ENCODE results near the gene CPLX3.

The CPLX3 gene

DNA sequence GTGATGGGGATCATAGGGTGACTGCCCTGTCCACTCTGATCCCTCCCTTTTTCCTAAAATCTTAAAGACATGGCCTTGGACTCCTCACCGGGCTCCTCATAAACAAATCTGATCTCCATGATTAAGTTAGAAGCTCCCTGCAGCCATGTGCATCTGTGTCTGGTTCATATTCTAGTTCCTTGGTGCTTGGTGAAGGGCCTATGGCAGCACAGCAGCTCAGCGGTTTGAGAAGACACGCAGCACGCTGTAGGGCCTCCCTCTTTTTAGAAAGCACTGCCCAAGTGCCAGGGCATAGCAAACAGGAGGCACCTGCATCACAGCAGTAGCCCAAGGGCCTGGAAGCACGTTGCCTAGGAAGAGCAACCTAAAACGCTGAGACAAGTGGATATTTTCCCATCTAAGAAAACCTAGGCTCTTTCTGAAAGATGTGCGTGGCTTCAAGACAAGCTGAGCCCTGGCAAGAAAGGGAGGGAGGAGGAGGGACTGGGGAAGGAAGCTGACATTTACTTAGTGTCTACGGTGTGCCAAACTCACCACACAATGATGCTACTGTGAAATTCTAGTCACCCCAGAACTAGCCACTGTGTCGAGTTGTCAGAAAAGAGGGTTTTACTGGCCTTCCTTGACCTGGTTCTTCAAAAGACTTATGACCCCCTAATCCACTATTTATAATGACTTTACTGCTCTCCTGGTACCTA lies 31.4 kb downstream of the CPLX3 start:
- Histone ChIP-seq H3K4me2 (ENCODE audit: low read length) (no peak overlapping the region), H3K4me3 (ENCODE audit: low read length) (no peak overlapping the region), H3K9ac (ENCODE audit: low read depth, low read length) (no peak overlapping the region), H3K4me1 (ENCODE audit: control insufficient read depth, insufficient read depth, low read length) (no peaks in the 10 kb centered on the region), H3K9me3 (replicated peaks; ENCODE audit: low read length) (no peaks in the 10 kb centered on the region), H3K36me3 (ENCODE audit: insufficient read depth, low read length) (peaks cover 26% of the 10 kb centered on the region), H3K27me3 (ENCODE audit: control insufficient read depth, insufficient read depth, low read length) (no peaks in the 10 kb centered on the region)

DNA sequence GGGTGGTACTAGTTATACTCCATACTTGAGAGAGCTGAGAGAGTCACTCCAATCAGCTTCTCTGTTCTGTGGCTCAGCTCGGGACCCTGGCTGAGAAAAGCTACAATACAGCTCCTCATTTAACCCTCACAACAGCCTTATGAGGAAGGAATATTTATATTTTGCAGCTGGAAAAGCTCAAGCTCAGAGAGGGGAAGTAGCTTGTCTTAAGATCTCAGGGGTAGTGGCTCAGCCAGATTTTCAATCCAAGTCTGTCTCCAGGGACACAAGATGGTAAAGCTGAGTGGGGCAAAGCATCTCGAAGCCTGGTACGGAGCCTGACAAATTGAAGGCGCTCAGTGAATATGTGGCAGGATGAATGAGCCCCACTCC lies 31.9 kb downstream of the CPLX3 start:
- Histone ChIP-seq H3K4me2 (ENCODE audit: low read length) (no peak overlapping the region), H3K36me3 (ENCODE audit: insufficient read depth, low read length) (peaks cover 21% of the 10 kb centered on the region), H3K4me1 (ENCODE audit: control insufficient read depth, insufficient read depth, low read length) (peaks cover 3% of the 10 kb centered on the region), H3K9ac (ENCODE audit: low read depth, low read length) (no peak overlapping the region), H3K27me3 (ENCODE audit: control insufficient read depth, insufficient read depth, low read length) (no peaks in the 10 kb centered on the region), H3K4me3 (ENCODE audit: low read length) (no peak overlapping the region), H3K9me3 (replicated peaks; ENCODE audit: low read length) (no peaks in the 10 kb centered on the region)

DNA sequence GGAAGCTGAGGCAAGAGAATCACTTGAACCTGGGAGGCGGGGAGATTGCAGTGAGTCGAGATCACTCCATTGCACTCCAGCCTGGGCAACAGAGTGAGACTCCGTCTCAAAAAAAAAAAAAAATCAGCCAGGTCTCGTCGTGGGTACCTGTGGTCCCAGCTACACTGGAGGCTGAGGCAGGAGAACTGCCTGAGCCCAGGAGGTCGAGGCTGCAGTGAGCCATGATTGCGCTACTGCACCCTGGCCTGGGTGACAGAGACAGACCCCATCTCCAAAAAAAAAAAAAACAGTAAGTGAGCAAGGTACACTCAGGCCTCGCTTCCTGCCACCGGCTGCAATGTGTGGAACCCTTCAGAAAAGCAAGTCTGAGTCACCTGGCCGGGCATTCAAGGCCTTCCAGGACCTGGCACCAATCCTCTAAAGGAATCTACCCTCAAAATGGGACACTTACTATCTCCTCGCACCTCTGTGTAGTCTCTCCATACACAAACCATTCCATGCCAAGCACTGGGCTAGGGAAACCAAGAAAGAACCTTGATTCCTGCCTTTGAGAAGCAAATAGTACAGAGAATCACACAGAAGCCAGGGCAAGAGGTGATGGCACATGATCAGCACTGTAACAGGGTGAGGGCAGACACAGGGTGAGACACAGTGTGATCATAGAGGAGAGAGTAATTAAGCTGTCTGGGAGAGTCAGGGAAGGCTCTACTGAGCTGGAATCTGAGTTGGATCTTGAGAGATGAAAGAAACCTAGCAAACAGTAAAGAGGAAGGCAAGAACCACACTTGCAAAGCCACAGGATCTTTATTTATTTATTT lies 37.0 kb downstream of the CPLX3 start:
- no peaks in the 10 kb centered on the region for H3K27me3 ChIP-seq (ENCODE audit: control insufficient read depth, insufficient read depth, low read length)
- peaks cover 9% of the 10 kb centered on the region for H3K36me3 ChIP-seq (ENCODE audit: insufficient read depth, low read length)
- H3K4me1 ChIP-seq (ENCODE audit: control insufficient read depth, insufficient read depth, low read length): peaks cover 17% of the 10 kb centered on the region
- no peaks in the 10 kb centered on the region for H3K9me3 ChIP-seq (replicated peaks; ENCODE audit: low read length)
- H3K4me3 ChIP-seq (ENCODE audit: low read length): no peak overlapping the region
- H3K9ac ChIP-seq (ENCODE audit: low read depth, low read length): no peak overlapping the region
- no peak overlapping the region for H3K4me2 ChIP-seq (ENCODE audit: low read length)

DNA sequence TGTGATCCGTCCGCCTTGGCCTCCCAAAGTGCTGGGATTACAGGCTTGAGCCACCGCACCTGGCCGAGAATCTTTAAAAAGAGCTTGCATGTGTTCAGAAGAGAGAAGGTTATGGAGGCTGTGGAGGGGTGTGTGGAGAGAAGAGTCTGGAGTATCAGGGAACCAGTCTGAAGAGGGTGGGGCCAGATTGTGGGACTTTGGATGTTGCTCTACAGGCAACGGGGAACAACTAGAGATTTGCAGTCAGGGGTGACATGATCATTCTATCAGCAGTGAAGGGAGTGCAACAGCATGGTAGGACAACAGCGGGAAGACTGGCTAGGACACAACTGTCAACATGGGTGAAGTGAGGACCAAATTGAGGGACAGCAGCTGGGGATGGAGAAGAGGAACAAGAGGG lies 37.9 kb downstream of the CPLX3 start:
- Histone ChIP-seq H3K27me3 (ENCODE audit: control insufficient read depth, insufficient read depth, low read length) (no peaks in the 10 kb centered on the region), H3K4me1 (ENCODE audit: control insufficient read depth, insufficient read depth, low read length) (peaks cover 18% of the 10 kb centered on the region)

DNA sequence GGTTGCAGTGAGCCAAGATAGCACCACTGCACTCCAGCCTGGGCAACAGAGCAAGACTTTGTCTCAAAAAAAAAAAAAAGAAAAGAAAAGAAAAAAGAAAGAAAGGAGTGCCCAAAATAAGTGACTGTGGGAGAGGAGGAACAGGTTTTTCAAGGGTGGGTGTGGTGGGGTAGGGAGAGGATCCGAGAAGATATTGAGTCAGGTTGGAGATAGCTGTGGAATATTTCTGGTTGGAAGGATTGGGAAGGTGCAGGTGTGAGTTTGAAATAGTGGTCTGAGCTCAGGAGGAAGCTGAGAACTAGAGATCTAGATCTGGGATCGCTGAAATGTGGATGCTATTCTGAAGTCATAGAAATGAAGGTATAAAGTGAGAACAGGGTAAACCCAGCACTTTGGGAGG lies 38.9 kb downstream of the CPLX3 start:
- Histone ChIP-seq H3K4me3 (ENCODE audit: low read length) (no peak overlapping the region), H3K27me3 (ENCODE audit: control insufficient read depth, insufficient read depth, low read length) (no peaks in the 10 kb centered on the region), H3K4me2 (ENCODE audit: low read length) (no peak overlapping the region), H3K9ac (ENCODE audit: low read depth, low read length) (no peak overlapping the region), H3K36me3 (ENCODE audit: insufficient read depth, low read length) (peaks cover 9% of the 10 kb centered on the region), H3K9me3 (replicated peaks; ENCODE audit: low read length) (no peaks in the 10 kb centered on the region), H3K4me1 (ENCODE audit: control insufficient read depth, insufficient read depth, low read length) (peaks cover 28% of the 10 kb centered on the region)

More for the DNA sequence above, 37.9 kb downstream of the CPLX3 start:
- peaks cover 9% of the 10 kb centered on the region for H3K36me3 ChIP-seq (ENCODE audit: insufficient read depth, low read length)
- H3K9me3 ChIP-seq (replicated peaks; ENCODE audit: low read length): no peaks in the 10 kb centered on the region
- no peak overlapping the region for H3K4me2 ChIP-seq (ENCODE audit: low read length)
- no peak overlapping the region for H3K4me3 ChIP-seq (ENCODE audit: low read length)
- no peak overlapping the region for H3K9ac ChIP-seq (ENCODE audit: low read depth, low read length)

DNA sequence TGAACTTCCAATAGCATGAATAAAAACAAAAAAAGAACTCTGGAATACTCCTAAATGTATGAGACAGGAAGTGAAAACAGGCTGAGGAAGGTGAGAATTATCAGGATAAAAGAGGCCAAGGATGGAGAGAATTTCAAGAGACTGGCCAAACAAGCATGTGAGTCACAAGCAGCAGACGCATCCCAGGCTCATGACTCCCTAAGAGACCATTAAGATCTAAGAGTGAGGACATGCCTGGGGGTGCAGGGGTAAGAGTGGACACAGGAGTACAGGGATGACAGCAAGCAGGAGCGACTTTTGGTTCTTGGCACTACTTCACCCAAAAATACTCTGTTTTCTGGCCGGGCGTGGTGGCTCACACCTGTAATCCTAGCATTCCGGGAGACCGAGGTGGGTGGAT lies 39.7 kb downstream of the CPLX3 start:
- H3K4me3 ChIP-seq (ENCODE audit: low read length): no peak overlapping the region
- H3K9me3 ChIP-seq (replicated peaks; ENCODE audit: low read length): no peaks in the 10 kb centered on the region
- H3K4me1 ChIP-seq (ENCODE audit: control insufficient read depth, insufficient read depth, low read length): peaks cover 33% of the 10 kb centered on the region
- peaks cover 13% of the 10 kb centered on the region for H3K36me3 ChIP-seq (ENCODE audit: insufficient read depth, low read length)
- no peaks in the 10 kb centered on the region for H3K27me3 ChIP-seq (ENCODE audit: control insufficient read depth, insufficient read depth, low read length)
- peak overlapping the region; percentile 19 for H3K4me2 ChIP-seq (ENCODE audit: low read length)
- no peak overlapping the region for H3K9ac ChIP-seq (ENCODE audit: low read depth, low read length)

DNA sequence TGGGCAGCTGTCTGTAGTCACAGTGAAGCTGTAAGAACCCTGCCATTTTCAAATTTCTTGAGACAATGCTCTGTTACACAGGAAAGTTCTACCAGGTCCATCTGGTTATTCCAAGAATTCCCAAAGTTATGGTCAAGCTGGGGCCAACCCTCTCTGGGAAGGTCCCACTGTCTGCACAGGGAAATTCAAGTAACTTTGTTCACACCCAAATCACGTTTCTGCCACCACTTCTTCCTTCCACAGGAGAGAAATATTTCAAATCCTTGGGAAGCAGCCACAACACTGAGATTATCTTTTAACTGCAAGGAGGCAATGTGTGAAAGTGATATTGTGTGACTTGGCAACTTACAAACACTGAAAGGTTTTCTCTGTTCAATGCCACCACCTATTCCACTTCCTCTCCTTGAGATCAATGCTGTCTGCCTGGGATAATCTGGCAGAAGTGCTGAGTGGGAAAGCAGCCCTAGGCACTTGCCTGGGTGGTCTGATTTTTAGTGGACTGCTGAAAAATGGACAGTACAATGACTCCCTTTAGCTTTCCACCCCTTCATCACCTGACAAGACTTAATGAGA lies 41.1 kb downstream of the CPLX3 start:
- Histone ChIP-seq H3K4me1 (ENCODE audit: control insufficient read depth, insufficient read depth, low read length) (peaks cover 33% of the 10 kb centered on the region), H3K36me3 (ENCODE audit: insufficient read depth, low read length) (peaks cover 9% of the 10 kb centered on the region), H3K9ac (ENCODE audit: low read depth, low read length) (no peak overlapping the region), H3K4me3 (ENCODE audit: low read length) (no peak overlapping the region), H3K4me2 (ENCODE audit: low read length) (no peak overlapping the region), H3K9me3 (replicated peaks; ENCODE audit: low read length) (no peaks in the 10 kb centered on the region), H3K27me3 (ENCODE audit: control insufficient read depth, insufficient read depth, low read length) (no peaks in the 10 kb centered on the region)

DNA sequence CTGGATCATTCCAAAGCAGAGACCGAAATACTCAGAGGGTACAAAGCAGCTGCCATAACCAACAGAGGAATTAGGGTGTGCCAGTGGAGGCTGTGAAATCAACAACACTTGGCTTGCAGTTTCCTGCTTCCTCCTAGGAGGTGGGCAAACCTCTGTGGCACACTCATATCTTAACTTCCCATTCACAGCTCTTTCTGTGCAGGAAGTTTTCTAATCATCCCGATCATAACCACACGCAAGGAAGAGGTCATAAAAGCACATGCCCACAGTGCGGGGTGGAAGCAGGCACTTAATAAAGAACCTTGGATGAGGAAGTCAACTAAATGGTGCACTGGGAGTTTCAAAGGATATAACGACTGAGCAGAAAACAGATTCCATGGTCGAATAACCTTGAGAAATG lies 41.6 kb downstream of the CPLX3 start:
- no peak overlapping the region for H3K9ac ChIP-seq (ENCODE audit: low read depth, low read length)
- H3K36me3 ChIP-seq (ENCODE audit: insufficient read depth, low read length): peaks cover 9% of the 10 kb centered on the region
- H3K4me3 ChIP-seq (ENCODE audit: low read length): no peak overlapping the region
- H3K4me2 ChIP-seq (ENCODE audit: low read length): no peak overlapping the region
- H3K9me3 ChIP-seq (replicated peaks; ENCODE audit: low read length): no peaks in the 10 kb centered on the region
- H3K27me3 ChIP-seq (ENCODE audit: control insufficient read depth, insufficient read depth, low read length): no peaks in the 10 kb centered on the region
- peaks cover 33% of the 10 kb centered on the region for H3K4me1 ChIP-seq (ENCODE audit: control insufficient read depth, insufficient read depth, low read length)

DNA sequence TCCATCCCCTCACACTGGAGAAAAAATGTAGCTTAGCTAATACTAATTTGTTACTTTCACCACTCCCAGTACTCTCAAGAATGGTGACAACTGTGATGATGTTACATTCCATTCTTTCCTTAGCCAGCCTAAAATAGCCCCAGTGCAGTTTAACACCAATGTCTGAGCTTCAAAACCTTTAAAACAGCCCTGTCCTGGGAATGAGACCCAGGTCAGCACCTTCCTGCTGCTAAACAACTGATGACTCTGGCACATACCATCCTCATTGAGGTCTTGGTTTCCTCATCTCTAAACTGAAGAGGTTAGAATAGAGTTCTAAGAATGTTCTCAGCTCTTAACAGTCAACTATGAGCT lies 42.9 kb downstream of the CPLX3 start:
- H3K9ac ChIP-seq (ENCODE audit: low read depth, low read length): no peak overlapping the region
- H3K36me3 ChIP-seq (ENCODE audit: insufficient read depth, low read length): peaks cover 9% of the 10 kb centered on the region
- H3K9me3 ChIP-seq (replicated peaks; ENCODE audit: low read length): no peaks in the 10 kb centered on the region
- H3K27me3 ChIP-seq (ENCODE audit: control insufficient read depth, insufficient read depth, low read length): no peaks in the 10 kb centered on the region
- no peak overlapping the region for H3K4me2 ChIP-seq (ENCODE audit: low read length)
- peaks cover 28% of the 10 kb centered on the region for H3K4me1 ChIP-seq (ENCODE audit: control insufficient read depth, insufficient read depth, low read length)
- H3K4me3 ChIP-seq (ENCODE audit: low read length): no peak overlapping the region

DNA sequence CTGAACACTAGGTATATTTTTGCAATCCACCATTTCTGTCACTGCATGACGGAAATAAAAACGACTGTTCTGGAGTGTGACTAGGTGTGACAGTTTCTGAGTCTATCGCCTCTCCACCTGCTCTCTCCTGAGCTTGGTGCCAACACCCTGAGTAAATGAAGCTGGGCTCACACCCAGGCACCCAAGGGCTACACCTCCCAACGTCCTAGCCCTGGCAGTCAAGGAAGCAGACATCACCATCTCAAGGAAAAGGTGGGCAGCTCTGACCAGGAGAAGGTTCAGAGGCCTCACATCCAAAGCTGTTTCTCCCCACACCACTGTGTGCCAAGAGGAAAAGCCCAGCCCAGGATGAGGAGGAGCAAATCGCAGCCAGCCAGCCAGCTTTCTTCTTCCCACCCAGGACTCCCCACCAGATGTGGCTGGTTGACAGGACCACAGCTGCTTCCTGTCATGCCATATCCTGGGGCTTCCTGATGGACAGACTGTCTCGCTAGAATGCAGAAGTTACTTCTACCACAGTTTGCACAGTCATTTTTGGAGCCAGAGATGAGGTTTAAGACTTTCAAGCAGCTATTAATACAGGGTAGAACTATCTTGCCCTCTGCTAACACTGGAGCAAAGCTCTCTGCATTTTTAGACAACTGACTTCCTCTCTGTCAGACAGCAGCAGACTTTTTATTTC lies 43.4 kb downstream of the CPLX3 start:
- H3K27me3 ChIP-seq (ENCODE audit: control insufficient read depth, insufficient read depth, low read length): no peaks in the 10 kb centered on the region
- no peak overlapping the region for H3K4me3 ChIP-seq (ENCODE audit: low read length)
- H3K36me3 ChIP-seq (ENCODE audit: insufficient read depth, low read length): peaks cover 9% of the 10 kb centered on the region
- H3K4me1 ChIP-seq (ENCODE audit: control insufficient read depth, insufficient read depth, low read length): peaks cover 28% of the 10 kb centered on the region
- peak overlapping the region; percentile 0 for H3K9ac ChIP-seq (ENCODE audit: low read depth, low read length)
- peak overlapping the region; percentile 41 for H3K4me2 ChIP-seq (ENCODE audit: low read length)
- H3K9me3 ChIP-seq (replicated peaks; ENCODE audit: low read length): no peaks in the 10 kb centered on the region

DNA sequence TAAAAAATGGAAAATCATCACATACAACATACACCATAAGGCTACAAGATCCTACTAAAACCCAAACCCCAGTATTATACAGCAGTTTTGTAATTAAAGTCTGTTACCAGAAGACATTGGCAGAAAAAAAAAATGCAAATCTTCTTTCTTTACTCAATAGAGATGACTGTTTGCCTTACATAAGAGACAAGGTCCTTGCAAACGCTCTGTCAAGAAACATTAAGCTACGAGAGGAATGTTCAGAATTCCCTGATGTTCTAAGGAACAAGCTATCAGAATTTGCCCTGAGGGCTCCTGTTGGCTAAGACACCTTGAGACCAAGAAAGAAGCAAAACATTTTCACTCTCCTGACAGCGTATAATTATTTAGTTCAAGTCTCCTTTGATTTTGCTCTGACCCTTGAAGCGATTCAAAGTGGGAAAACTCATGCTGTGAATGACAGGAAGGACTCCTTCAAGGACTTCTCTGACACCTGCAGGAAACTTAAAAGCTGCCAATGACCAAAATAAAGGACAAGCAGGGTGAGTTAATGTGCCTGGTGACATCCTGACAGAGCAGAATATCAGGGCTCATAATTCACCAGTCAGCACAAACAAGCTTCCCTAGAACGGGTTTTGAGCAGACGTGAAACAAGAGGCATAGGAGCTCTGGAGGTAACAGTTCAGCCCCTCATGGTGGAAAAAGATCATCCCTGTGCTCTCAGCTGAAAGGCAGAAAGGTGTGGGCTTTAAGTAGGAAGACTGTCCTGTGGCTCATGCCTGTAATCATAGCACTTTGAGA lies 44.2 kb downstream of the CPLX3 start:
- Histone ChIP-seq H3K9ac (ENCODE audit: low read depth, low read length) (peak overlapping the region; percentile 0), H3K4me2 (ENCODE audit: low read length) (peak overlapping the region; percentile 8)

More for the DNA sequence above, 44.2 kb downstream of the CPLX3 start:
- Histone ChIP-seq H3K36me3 (ENCODE audit: insufficient read depth, low read length) (peaks cover 9% of the 10 kb centered on the region), H3K4me1 (ENCODE audit: control insufficient read depth, insufficient read depth, low read length) (peaks cover 28% of the 10 kb centered on the region), H3K4me3 (ENCODE audit: low read length) (no peak overlapping the region), H3K9me3 (replicated peaks; ENCODE audit: low read length) (no peaks in the 10 kb centered on the region), H3K27me3 (ENCODE audit: control insufficient read depth, insufficient read depth, low read length) (no peaks in the 10 kb centered on the region)

Data from skeletal muscle satellite cell (primary cell).